ENCODE results near the gene TLK2. TPM values are rescaled to one million over a fixed set of nuclear protein-coding genes. Genes with fewer than 3 reads are reported as not detected.
A peak's percentile ranks its signal among the peaks of the same experiment; 100 is the strongest.
"Not testable (repeated sequence)": the region's sequence is repeated elsewhere in the genome, so short reads cannot be mapped to it uniquely, and the experiment has no call there.

Gene TLK2
- total RNA-seq, 2 donors from 2014 or later, result 37.0 to 42.0 TPM

GRCh38 chr17:62478880-62479638 lies 434 bp downstream of the TLK2 start:
- DNase-seq (ENCODE audit: low spot score), result peak; percentile 86
- intact Hi-C loops (cut with DNase I), result not testable (repeated sequence)

DNA sequence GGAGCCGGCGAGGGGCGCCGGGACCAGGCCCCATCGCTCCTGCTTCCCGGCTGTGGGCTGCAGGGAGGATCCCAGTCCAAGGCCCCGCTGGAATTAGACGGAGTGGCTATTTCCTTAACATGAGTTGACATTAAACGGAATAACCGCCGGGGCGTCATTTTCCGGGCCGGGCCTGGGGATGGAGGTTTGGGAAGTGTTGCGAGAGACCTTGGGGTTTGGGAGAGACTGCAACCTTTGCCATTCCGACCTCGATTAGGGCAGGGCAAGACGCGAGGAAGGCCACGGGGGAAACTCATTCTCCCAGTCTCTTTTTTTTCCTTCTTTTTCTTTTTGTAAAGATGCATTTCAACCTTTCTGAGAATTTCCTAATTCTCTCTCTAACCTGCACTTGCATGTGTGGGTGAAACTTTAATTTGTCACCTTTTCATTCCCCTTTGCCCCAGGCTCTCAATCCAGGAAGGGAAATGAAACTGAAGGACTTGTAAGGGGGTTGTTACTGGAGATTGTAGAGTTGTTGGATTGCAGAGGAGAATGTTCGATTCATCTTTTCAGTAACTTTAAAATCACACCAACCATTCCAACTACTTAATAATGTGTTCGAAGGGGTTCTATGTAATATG lies 1.1 kb downstream of the TLK2 start:
- peak; percentile 86 for DNase-seq (ENCODE audit: low spot score)
- intact Hi-C loops (cut with DNase I), result not testable (repeated sequence)

- DNase-seq (ENCODE audit: low spot score), result peak; percentile 17
- intact Hi-C loops (cut with DNase I), result not testable (repeated sequence)
Measured at GRCh38 chr17:62482553-62482952, 3.9 kb downstream of the TLK2 start.

- DNase-seq (ENCODE audit: low spot score); intact Hi-C loops (cut with DNase I): not testable (repeated sequence)
Measured at GRCh38 chr17:62490990-62491389, 12.4 kb downstream of the TLK2 start.

DNA sequence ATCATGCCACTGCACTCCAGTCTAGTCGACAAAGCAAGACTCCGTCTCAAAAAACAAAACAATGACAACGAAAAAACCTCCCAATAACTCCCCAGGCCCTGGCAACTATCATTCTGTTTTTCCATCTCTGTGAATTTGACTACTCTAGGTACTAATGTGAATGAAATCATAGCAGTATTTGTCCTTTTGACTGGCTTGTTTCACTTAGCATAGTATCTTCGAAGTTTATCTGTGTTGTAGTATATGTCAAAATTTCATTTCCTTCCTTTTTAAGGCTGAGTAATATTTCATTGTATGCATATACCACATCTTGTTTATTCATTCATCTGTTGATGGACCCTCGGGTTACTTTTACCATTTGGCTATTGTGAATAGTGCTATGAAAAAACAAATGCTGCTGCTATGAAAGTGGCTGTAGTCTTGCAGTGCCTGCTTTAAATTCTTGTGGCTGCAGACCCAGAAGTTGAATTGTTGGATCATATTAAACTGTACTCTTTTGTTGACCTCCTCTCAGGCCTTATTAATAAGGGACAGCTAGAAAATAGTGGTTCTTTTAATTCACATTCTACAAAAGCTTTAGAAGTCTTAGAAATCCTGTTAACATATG lies 14.5 kb downstream of the TLK2 start:
- intact Hi-C loops (cut with DNase I); DNase-seq (ENCODE audit: low spot score): not testable (repeated sequence)

- intact Hi-C loops (cut with DNase I); DNase-seq (ENCODE audit: low spot score): not testable (repeated sequence)
Measured at GRCh38 chr17:62494073-62494472, 15.4 kb downstream of the TLK2 start.

DNA sequence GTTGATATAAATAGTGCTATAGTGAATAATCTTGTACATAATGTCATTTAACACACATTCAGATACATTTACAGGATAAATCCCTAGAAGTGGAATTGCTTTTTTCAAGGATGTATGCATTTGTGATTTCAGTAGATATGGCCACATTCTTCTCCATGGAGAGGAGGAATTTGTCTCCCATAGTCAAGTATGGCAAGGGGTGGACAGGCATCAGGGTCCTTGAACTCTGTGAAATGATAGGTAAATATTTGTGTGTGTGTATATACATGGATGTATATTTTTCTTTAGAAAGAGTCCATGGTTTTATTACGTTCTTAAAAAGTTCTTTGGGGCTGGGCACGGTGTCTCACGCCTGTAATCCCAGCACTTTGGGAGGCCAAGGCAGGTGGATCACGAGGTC lies 17.7 kb downstream of the TLK2 start:
- DNase-seq (ENCODE audit: low spot score), result not testable (repeated sequence)

DNA sequence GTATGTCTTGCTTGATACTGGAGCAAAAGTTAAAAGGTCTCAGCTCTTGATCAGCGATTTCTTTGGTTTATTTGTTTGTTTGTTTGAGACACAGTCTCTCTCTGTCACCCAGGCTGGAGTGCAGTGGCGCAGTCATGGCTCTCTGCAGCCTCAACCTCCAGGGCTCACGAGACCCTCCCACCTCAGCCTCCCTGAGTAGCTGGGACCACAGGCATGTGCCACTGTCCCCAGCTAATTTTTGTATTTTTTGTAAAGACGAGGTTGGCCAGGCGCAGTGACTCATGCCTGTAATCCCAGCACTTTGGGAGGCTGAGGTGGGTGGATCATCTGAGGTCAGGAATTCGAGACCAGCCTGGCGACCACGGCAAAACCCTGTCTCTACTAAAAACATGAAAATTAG lies 20.2 kb downstream of the TLK2 start:
- DNase-seq (ENCODE audit: low spot score); intact Hi-C loops (cut with DNase I): not testable (repeated sequence)

More for the DNA sequence above, 17.7 kb downstream of the TLK2 start:
- intact Hi-C loops (cut with DNase I), result not testable (repeated sequence)

DNA sequence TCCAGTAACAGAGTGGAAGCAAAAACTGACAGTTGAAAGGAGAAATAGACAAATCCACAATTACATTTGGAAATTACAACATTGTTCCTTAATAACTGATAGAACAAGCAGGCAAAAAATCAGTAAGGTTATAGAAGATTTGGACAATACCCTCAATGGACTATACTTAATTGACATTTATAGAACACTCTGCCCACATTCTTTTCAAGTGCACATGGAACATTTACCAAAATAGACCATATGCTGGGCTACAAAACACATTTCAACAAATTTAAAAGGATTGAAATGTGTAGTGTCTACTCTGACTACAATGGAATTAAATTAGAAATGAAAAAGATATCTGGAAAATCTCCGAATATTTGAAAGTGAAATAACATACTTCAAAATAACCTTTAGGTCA lies 21.8 kb downstream of the TLK2 start:
- DNase-seq (ENCODE audit: low spot score); intact Hi-C loops (cut with DNase I): not testable (repeated sequence)

DNA sequence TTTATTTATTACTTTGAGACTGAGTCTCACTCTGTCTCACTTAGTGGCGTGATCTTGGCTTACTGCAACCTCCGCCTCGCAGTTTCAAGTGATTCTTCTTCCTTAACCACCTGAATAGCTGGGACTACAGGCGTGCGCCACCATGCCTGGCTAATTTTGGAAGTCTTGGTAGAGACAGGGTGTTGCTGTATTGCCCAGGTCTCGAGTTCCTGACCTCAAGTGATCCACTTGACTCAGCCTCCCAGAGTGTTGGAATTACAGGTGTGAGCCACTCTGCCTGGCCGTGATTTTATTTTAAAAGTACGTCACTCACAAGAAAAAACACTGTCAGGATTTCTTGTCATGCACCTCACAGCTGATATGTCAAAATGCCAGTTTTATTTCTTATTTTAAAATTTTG lies 26.2 kb downstream of the TLK2 start:
- intact Hi-C loops (cut with DNase I), result not testable (repeated sequence)

DNA sequence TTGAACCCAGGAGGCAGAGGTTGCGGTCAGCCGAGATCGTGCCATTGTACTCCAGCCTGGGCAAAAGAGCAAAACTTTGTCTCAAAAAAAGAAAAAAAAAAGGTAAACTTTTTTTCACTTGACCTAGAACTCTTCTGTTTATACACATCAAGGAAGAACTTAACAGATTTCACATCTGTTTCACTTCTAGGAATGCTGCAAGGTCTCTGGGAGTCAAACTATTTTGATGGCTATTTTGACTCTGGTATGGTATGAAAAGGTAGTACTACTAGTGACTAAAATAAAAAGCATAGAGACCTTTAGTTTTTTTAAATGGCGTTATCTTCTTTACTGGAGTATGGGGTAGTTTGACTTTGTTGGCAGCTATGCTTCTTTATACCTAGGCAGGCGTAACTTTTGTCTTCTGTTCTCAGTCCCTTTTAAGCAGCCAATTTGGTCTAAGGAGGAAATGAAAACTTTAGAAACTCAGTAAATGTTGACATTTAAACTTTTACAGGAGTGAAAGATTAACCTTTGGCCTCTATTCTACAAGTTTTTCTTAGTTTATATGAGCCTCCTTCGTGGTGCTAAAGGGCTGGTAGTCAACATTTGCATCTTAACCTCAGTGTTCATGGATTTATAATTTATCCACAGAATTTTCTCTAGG lies 28.7 kb downstream of the TLK2 start:
- DNase-seq (ENCODE audit: low spot score); intact Hi-C loops (cut with DNase I): not testable (repeated sequence)

More for the DNA sequence above, 26.2 kb downstream of the TLK2 start:
- DNase-seq (ENCODE audit: low spot score), result not testable (repeated sequence)

DNA sequence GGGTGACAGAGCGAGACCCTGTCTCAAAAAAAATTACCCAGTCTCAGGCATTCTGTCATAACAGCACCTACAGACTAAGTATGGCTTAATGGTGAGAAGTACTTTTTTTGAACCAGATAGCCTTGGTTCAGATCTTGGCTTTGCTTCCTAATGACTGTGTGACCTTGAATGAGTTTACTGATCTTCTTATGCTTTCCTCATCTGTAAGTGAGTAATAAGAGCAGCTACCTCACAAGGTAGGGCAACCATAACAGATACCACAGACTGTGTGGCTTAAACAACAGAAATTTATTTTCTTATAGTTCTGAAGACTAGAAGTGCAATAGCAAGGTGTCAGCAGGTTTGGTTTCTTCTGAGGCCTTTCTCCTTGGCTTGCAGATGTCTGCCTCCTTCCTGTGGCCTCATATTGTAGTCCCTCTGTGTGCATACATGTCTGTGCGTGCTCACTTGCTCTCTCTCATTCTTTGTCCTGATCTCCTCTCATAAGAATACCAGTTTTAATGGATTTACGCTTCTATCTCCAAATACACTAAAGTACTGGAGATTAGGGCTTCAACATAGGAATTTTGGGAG lies 31.7 kb downstream of the TLK2 start:
- intact Hi-C loops (cut with DNase I), result not testable (repeated sequence)

DNA sequence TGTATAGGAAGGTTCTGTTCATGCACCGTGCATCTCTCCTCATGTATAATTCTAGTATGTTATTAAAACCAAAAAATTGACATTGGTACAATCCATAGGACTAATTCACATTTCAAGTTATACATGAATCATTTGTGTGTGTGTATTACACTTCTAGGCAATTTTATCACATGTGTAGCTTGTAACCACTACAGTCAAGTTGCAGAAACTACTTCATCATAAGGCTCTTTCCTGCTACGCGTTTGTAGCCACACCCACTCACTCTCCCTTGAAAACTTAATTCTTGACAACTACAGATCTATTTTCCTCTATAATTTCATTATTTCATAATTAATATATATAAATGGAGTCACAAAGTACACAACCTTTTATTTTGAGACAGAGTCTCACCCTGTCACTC lies 32.4 kb downstream of the TLK2 start:
- intact Hi-C loops (cut with DNase I); DNase-seq (ENCODE audit: low spot score): not testable (repeated sequence)

More for the DNA sequence above, 31.7 kb downstream of the TLK2 start:
- not testable (repeated sequence) for DNase-seq (ENCODE audit: low spot score)

DNA sequence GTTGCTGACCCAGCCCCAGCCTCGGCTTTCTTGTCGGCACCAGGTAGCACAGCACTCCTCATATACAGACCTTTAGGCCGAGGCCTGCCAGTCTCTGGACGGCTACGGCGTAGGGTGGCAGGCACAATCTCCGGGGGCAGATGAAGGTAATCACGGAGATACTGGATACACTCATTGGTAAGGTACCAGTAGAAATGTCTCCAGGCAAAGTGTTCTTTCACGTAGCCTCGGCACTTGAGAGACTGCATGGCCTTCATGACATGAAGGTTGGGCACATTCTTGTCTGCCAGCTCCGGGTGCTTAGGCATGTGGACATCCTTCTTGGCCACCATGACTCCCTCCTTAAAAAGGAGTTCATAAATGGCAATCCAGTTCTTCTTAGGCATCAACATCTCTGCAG lies 37.8 kb downstream of the TLK2 start:
- DNase-seq (ENCODE audit: low spot score); intact Hi-C loops (cut with DNase I): not testable (repeated sequence)

DNA sequence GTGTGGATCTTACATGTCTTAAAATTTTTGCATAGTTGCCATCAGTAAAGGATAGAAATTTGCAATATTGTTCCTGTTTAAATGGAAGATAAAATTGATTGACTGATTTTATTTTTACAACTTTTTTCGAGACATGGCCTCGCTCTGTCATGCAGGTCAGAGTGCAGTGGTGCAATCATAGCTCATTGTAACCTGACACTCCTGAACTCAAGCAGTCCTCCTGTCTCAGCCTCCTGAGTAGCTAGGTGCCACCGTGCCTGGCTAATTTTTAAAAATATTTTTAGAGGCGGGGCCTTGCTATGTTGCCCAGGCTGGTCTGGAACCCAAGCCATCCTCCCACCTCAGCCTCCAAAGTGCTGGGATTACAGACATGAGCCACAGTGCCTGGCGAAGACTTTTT lies 42.7 kb downstream of the TLK2 start:
- DNase-seq (ENCODE audit: low spot score); intact Hi-C loops (cut with DNase I): not testable (repeated sequence)

- DNase-seq (ENCODE audit: low spot score); intact Hi-C loops (cut with DNase I): not testable (repeated sequence)
Measured at GRCh38 chr17:62524077-62524476, 45.5 kb downstream of the TLK2 start.

DNA sequence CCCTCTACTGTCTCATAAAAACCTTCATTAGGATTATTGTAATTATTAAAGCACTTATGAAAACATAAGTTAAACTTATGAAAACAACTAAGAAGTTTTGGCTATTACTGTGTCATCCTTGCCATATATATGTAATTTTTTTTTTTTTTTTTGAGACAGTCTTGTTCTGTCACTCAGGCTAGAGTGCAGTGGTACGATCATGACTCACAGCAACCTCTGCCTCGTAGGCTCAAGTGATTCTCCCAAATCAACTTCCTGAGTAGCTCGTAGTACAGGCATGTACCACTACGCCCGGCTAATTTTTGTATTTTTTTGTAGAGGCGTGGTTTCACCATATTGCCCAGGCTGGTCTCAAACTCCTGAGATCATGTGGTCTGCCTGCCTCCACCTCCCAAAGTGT lies 46.7 kb downstream of the TLK2 start:
- intact Hi-C loops (cut with DNase I); DNase-seq (ENCODE audit: low spot score): not testable (repeated sequence)

GRCh38 chr17:62530936-62531335 lies 52.3 kb downstream of the TLK2 start:
- DNase-seq (ENCODE audit: low spot score); intact Hi-C loops (cut with DNase I): not testable (repeated sequence)

DNA sequence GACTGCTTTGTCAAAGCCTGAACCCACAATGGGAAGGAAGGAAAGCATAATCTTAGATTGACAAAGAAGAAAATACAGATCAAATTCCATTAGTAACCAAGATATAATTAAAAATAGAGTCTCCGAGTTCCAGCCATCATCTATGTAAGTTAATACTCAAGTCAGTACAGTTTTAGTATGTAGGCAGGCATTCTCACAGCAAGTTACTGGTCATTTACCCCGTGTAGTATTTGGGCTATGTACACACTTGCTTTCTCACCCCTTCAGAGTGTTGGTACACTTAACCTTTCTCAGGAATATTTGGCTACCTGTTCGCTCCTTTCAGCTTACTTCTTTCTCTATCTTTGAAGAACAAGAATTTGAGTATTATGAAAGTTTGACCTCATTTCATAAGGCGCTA lies 57.9 kb downstream of the TLK2 start:
- DNase-seq (ENCODE audit: low spot score); intact Hi-C loops (cut with DNase I): not testable (repeated sequence)
